ENCODE measurements around the gene MTSS2. TPM values are rescaled to one million over a fixed set of nuclear protein-coding genes. Genes with fewer than 3 reads are reported as not detected.
"Not testable (repeated sequence)": the region's sequence is repeated elsewhere in the genome, so short reads cannot be mapped to it uniquely, and the experiment has no call there.

Gene MTSS2
- total and polyA plus RNA-seq, 7 experiments from 2014 or later, result 1.4 to 16.7 (median 11.5) TPM; not detected in 2

DNA sequence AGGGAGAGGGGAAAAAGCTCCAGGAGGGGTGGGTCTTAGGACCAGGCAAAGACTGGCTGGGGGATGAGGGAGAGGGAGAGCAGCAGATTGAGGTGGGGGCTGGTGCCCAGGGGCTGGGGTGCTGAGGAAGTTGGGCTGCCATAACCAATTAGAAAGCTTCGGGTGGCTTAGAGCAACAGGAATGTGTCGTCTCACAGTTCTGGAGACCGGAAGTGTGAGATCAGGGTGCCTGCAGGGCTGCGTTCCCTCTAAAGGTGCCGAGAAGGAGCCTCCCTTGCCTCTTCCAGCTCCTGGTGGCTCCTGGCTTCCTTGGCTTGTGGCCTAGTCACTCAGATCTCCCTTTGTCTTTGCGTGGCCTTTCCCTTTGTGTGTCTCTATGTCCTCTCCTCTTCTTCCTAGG is 37.2 kb downstream of the MTSS2 start:
- Mint-ChIP-seq H3K36me3 (no peaks in the 10 kb centered on the region), H3K27me3 (peaks cover 0 to 3% (median 0%) of the 10 kb centered on the region in 5 donors), H3K4me3 (no peak overlapping the region), H3K9me3 (no peaks in the 10 kb centered on the region), H3K27ac (no peak overlapping the region), H3K4me1 (peaks cover under 1 to 1% (median under 1%) of the 10 kb centered on the region in 7 donors)
- ChIA-PET CTCF (interaction anchor here (0.9 kb wide), 1 partner anchor 318 kb away, joined by 4 read pairs; no protein-coding TSS in a partner anchor), POLR2A (no interaction called here)
- Histone ChIP-seq H3K4me1 (ENCODE audit: control insufficient read depth in 2 of 2, insufficient read depth in 2 of 2, low read length in 2 of 2) (no peaks in the 10 kb centered on the region), H3K4me3 (ENCODE audit: low read length) (no peak overlapping the region), H3K27me3 (ENCODE audit: control insufficient read depth in 2 of 2, insufficient read depth in 2 of 2, low read length in 2 of 2) (no peaks in the 10 kb centered on the region), H3K36me3 (ENCODE audit: control insufficient read depth in 2 of 3, insufficient read depth in 3 of 3, low read length in 3 of 3) (no peaks in the 10 kb centered on the region), H3K27ac (ENCODE audit: low read depth, low read length) (no peak overlapping the region), H3K9me3 (ENCODE audit: control insufficient read depth in 2 of 3, low read length in 3 of 3) (no peaks in the 10 kb centered on the region)
- ATAC-seq (no peak), DNase-seq (no peak)
- intact Hi-C loops (cut with micrococcal nuclease), result no loop called here

DNA sequence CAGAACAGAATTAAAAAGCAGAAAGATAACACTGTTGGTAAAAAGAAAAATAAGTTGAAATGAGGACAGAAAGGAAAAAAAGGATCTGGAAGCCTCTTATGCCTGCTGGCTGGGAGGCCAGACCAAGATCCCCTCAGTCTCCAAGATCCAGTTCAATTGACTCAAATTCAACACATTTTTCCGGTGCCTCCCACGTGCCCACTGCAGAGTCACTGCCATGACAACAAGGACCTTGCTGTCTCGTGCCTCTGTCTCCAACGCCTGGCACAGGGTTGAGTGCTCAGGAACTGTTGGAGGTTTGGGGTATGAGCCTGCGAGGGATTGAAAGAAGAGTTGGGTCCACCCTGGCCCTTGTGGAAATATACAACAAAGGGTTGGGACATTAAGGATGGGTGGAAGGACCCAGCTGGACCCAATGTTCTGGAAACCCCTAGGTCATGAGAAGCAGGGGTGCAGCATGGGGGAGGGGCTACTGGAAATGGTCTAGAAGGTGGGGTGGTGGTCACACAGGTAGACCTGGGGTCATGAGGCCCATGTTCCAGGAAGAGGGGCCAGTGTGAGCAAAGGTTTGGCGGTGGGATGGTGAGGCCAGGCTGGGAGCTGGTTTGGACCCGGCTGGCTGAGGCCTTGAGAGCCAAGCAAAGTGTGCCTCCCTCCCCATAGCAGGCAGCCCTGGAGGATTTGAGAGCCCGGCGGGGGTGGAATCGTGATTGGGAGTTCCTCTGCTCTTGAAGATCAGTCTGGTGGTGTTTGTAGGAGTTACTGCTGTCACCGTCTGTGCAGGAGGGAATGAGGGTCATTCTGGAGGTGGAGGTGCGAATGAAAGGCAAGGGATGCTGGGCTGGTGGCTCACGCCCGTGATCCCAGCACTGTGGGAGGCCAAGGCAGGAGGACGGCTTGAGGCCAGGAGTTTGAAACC is 38.2 kb downstream of the MTSS2 start:
- Histone ChIP-seq H3K27me3 (ENCODE audit: control insufficient read depth in 2 of 2, insufficient read depth in 2 of 2, low read length in 2 of 2) (no peaks in the 10 kb centered on the region), H3K4me3 (ENCODE audit: low read length) (no peak overlapping the region), H3K9me3 (ENCODE audit: control insufficient read depth in 2 of 3, low read length in 3 of 3) (no peaks in the 10 kb centered on the region), H3K36me3 (ENCODE audit: control insufficient read depth in 2 of 3, insufficient read depth in 3 of 3, low read length in 3 of 3) (no peaks in the 10 kb centered on the region), H3K4me1 (ENCODE audit: control insufficient read depth in 2 of 2, insufficient read depth in 2 of 2, low read length in 2 of 2) (no peaks in the 10 kb centered on the region), H3K27ac (ENCODE audit: low read depth, low read length) (no peak overlapping the region)
- intact Hi-C loops (cut with micrococcal nuclease), result no loop called here
- no peak for ATAC-seq
- H3K36me3 Mint-ChIP-seq, result no peaks in the 10 kb centered on the region
- no peak overlapping the region for H3K4me3 Mint-ChIP-seq
- no peaks in the 10 kb centered on the region for H3K9me3 Mint-ChIP-seq
- no peak overlapping the region for H3K27ac Mint-ChIP-seq
- DNase-seq, result no peak
- ChIA-PET POLR2A (no interaction called here), CTCF (no interaction called here)
- no peaks in the 10 kb centered on the region for H3K4me1 Mint-ChIP-seq
- peaks cover 0 to 4% (median under 1%) of the 10 kb centered on the region in 5 donors for H3K27me3 Mint-ChIP-seq

DNA sequence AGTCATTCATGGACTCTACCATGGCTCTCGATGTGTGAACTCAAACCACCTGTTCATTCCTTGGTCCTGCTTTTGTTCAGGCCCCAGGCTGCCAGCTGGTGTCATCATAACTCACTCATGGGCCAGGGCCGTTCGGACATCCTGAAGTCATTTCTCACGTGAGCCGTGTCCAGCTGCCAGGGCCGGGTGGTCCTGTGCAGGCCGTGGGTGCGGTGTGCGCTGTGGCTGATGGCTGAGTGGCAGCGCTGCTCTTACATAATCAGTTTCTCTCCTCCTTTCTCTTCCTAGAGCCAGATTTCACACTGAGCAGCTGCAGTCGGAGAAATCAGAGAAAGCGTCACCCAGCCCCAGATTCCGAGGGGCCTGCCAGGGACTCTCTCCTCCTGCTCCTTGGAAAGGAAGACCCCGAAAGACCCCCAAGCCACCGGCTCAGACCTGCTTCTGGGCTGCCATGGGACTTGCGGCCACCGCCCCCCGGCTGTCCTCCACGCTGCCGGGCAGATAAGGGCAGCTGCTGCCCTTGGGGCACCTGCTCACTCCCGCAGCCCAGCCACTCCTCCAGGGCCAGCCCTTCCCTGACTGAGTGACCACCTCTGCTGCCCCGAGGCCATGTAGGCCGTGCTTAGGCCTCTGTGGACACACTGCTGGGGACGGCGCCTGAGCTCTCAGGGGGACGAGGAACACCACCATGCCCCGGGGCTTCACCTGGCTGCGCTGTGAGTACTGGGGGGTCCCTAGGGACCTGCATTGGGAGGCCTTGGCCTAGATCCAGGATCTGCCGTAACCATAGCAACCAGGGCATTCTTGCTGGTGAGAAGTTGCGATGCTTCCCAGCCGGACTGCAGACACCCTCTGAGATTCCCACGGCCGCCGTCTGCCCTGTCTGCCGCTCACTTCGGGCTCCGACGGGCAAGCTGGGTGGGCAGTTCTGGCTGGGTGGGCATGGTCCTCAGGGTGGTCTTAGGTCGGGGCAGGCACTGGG is 39.3 kb downstream of the MTSS2 start, which contains the start of gene IL34:
Gene IL34 (plus strand): TSS at position 300 of the 982 bp plus-strand sequence. CDS start 389 bp downstream, at position 689.
- ChIA-PET CTCF (no interaction called here), POLR2A (no interaction called here)
- Mint-ChIP-seq H3K9me3 (no peaks in the 10 kb centered on the region), H3K27me3 (peaks cover 0 to 6% (median 5%) of the 10 kb centered on the region in 5 donors), H3K4me3 (no peak within 1 kb of the TSS), H3K36me3 (no peaks in the 10 kb centered on the region), H3K27ac (no peak within 1 kb of the TSS), H3K4me1 (no peaks in the 10 kb centered on the region)
- DNase-seq (no peak), ATAC-seq (no peak)
- no peak within 1 kb of the TSS for H3K4me3 ChIP-seq (ENCODE audit: low read length)
- no peaks in the 10 kb centered on the region for H3K9me3 ChIP-seq (ENCODE audit: control insufficient read depth in 2 of 3, low read length in 3 of 3)
- no peaks in the 10 kb centered on the region for H3K4me1 ChIP-seq (ENCODE audit: control insufficient read depth in 2 of 2, insufficient read depth in 2 of 2, low read length in 2 of 2)
- no peaks in the 10 kb centered on the region for H3K36me3 ChIP-seq (ENCODE audit: control insufficient read depth in 2 of 3, insufficient read depth in 3 of 3, low read length in 3 of 3)
- intact Hi-C loops (cut with micrococcal nuclease), result no loop called here
- no peak within 1 kb of the TSS for H3K27ac ChIP-seq (ENCODE audit: low read depth, low read length)
- no peaks in the 10 kb centered on the region for H3K27me3 ChIP-seq (ENCODE audit: control insufficient read depth in 2 of 2, insufficient read depth in 2 of 2, low read length in 2 of 2)

DNA sequence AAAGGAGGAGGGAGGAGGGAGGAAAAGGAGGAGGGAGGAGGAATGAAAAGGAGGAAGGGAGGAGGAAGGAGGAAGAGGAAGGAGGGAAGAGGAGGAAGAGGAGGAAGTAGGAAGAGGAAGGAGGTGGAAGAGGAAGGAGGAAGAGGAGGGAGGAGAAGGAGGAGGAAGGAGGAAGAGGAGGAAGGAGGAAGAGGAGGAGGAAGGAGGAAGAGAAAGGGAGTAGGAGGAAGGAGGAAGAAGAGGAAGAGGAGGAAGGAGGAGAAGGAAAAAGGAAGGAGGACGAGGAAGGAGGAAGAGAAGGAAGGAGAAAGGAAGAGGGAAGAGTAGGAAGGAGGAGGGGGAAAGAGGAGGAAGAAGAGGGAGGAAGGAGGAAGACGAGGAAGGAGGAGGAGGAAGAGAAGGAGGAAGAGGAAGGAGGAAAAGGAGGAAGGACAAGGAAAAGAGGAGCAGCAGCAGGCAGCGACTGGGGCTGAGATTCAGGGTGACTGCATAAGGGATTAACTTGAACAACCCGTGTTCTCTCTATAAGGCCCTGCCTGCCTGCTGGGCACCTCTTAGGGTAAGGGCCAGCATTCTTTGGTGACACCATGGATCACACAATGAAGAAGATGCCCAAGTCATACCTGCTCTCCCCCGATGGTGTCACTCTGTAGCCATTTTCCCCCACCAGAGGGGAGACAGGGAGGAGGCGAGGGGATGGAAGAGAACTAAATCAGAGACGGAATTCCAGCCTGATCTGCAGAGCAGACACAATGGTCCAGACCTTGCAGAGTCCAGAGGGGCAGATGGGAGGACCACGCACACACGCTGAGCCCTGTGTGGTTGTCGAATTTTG is 40.9 kb downstream of the MTSS2 start:
- H3K9me3 Mint-ChIP-seq, result no peaks in the 10 kb centered on the region
- H3K4me3 ChIP-seq (ENCODE audit: low read length), result no peak overlapping the region
- ChIA-PET POLR2A (no interaction called here), CTCF (interaction anchor here (1.2 kb wide), 1 partner anchor 275 kb away, joined by 5 read pairs; no protein-coding TSS in a partner anchor)
- DNase-seq (no peak), ATAC-seq (no peak)
- no peak overlapping the region for H3K27ac ChIP-seq (ENCODE audit: low read depth, low read length)
- H3K36me3 Mint-ChIP-seq, result no peaks in the 10 kb centered on the region
- peaks cover 0 to 9% (median 5%) of the 10 kb centered on the region in 5 donors for H3K27me3 Mint-ChIP-seq
- intact Hi-C loops (cut with micrococcal nuclease), result no loop called here
- no peak overlapping the region for H3K27ac Mint-ChIP-seq
- H3K4me1 Mint-ChIP-seq, result no peaks in the 10 kb centered on the region
- H3K4me1 ChIP-seq (ENCODE audit: control insufficient read depth in 2 of 2, insufficient read depth in 2 of 2, low read length in 2 of 2), result no peaks in the 10 kb centered on the region
- peak overlapping the region in 1 of 10 donors; percentile 38 for H3K4me3 Mint-ChIP-seq
- H3K36me3 ChIP-seq (ENCODE audit: control insufficient read depth in 2 of 3, insufficient read depth in 3 of 3, low read length in 3 of 3), result no peaks in the 10 kb centered on the region
- no peaks in the 10 kb centered on the region for H3K9me3 ChIP-seq (ENCODE audit: control insufficient read depth in 2 of 3, low read length in 3 of 3)
- H3K27me3 ChIP-seq (ENCODE audit: control insufficient read depth in 2 of 2, insufficient read depth in 2 of 2, low read length in 2 of 2), result no peaks in the 10 kb centered on the region

DNA sequence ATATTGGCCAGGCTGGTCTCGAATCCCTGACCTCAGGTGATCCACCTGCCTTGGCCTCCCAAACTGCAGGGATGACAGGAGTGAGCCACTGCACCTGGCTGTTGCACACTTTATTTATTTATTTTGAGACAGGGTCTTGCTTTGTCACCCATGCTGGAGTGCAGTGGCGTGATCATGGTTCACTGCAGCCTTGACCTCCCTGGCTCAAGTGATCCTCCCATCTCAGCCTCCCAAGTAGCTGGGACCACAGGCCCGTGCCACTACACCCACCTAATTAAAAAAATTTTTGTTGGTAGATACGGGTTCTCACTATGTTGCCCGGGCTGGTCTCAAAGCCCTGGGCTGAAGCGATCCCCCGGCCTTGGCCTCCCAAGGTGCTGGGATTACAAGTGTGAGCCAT is 42.6 kb downstream of the MTSS2 start:
- DNase-seq; H3K9me3 Mint-ChIP-seq; ATAC-seq; H3K4me3 ChIP-seq (ENCODE audit: low read length); H3K9me3 ChIP-seq (ENCODE audit: control insufficient read depth in 2 of 3, low read length in 3 of 3); H3K27me3 Mint-ChIP-seq; H3K27me3 ChIP-seq (ENCODE audit: control insufficient read depth in 2 of 2, insufficient read depth in 2 of 2, low read length in 2 of 2); H3K27ac Mint-ChIP-seq; H3K27ac ChIP-seq (ENCODE audit: low read depth, low read length); POLR2A ChIA-PET; intact Hi-C loops (cut with micrococcal nuclease); H3K36me3 ChIP-seq (ENCODE audit: control insufficient read depth in 2 of 3, insufficient read depth in 3 of 3, low read length in 3 of 3); H3K4me1 Mint-ChIP-seq; H3K4me3 Mint-ChIP-seq; CTCF ChIA-PET; H3K36me3 Mint-ChIP-seq; H3K4me1 ChIP-seq (ENCODE audit: control insufficient read depth in 2 of 2, insufficient read depth in 2 of 2, low read length in 2 of 2): not testable (repeated sequence)

DNA sequence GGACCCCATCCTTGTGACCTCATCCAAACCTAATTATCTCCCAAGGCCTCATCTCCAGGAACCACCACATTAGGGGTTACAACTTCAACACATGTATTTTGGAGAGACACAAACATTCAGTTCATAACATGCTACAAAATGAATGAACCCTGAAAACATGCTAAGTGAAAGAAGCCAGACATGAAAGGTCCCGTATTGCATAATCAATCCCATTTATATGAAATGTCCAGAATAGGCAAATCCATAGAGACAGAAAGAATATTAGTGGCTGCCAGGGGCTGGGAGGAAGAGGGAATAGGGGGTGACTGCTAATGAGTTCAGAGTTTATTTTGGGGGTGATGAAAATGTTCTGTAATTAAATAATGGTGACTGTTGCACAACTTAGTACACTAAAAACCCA is 43.2 kb downstream of the MTSS2 start:
- CTCF ChIA-PET, result no interaction called here
- Mint-ChIP-seq H3K27ac (no peak overlapping the region), H3K4me3 (no peak overlapping the region), H3K4me1 (peaks cover 0 to under 1% (median 0%) of the 10 kb centered on the region in 7 donors), H3K27me3 (peaks cover 0 to 11% (median 5%) of the 10 kb centered on the region in 5 donors), H3K9me3 (no peaks in the 10 kb centered on the region), H3K36me3 (no peaks in the 10 kb centered on the region)
- no peak overlapping the region for H3K4me3 ChIP-seq (ENCODE audit: low read length)
- H3K27me3 ChIP-seq (ENCODE audit: control insufficient read depth in 2 of 2, insufficient read depth in 2 of 2, low read length in 2 of 2), result no peaks in the 10 kb centered on the region
- no peak overlapping the region for H3K27ac ChIP-seq (ENCODE audit: low read depth, low read length)
- DNase-seq, result no peak
- intact Hi-C loops (cut with micrococcal nuclease), result no loop called here
- H3K4me1 ChIP-seq (ENCODE audit: control insufficient read depth in 2 of 2, insufficient read depth in 2 of 2, low read length in 2 of 2), result no peaks in the 10 kb centered on the region
- POLR2A ChIA-PET, result no interaction called here
- H3K36me3 ChIP-seq (ENCODE audit: control insufficient read depth in 2 of 3, insufficient read depth in 3 of 3, low read length in 3 of 3), result no peaks in the 10 kb centered on the region
- no peaks in the 10 kb centered on the region for H3K9me3 ChIP-seq (ENCODE audit: control insufficient read depth in 2 of 3, low read length in 3 of 3)
- no peak for ATAC-seq
